ENCODE data around the gene CDC34. TPM values are rescaled to one million over a fixed set of nuclear protein-coding genes. Genes with fewer than 3 reads are reported as not detected.

CDC34 gene
- total and polyA plus RNA-seq, 9 of the 15 experiments (the other 6 are each of a cell fraction or from before 2014, with no cell fraction given) = 0.80 to 203 (median 65.5) TPM

GRCh38 chr19:574658-575526 is 43.3 kb downstream of the CDC34 start (continued):
- TF ChIP-seq ZNF609 (CRISPR knock-in tag; IDR thresholded peaks at IDR 0.05; ENCODE audit: borderline replicate concordance) (no peak), CBFB (CRISPR knock-in tag; IDR thresholded peaks at IDR 0.05) (peak; percentile 87), KLF1 (tag; IDR thresholded peaks at IDR 0.05) (no peak), CUX1 (CRISPR knock-in tag; IDR thresholded peaks at IDR 0.05) (peak; percentile 70; the same call in 1 of the 2 replicates), ZNF121 (CRISPR knock-in tag; conservative IDR thresholded peaks at IDR 0.05) (0 out of 2 replicates have a peak, but pooled peaks have one; percentile 23), TSC22D4 (tag; IDR thresholded peaks at IDR 0.05) (no peak), ZNF584 (CRISPR knock-in tag; IDR thresholded peaks at IDR 0.05; ENCODE audit: low read depth) (peak; percentile 50; the same call in 1 of the 2 replicates), HINFP (tag; conservative IDR thresholded peaks at IDR 0.05; ENCODE audit: low read depth) (no peak), TRIM28 (IDR thresholded peaks at IDR 0.05) (0 out of 2 replicates have a peak, but pooled peaks have one; percentile 54), SRSF1 (IDR thresholded peaks at IDR 0.05; ENCODE audit: low read depth, low read length) (no peak), ZNF239 (CRISPR knock-in tag; IDR thresholded peaks at IDR 0.05) (0 out of 2 replicates have a peak, but pooled peaks have one; percentile 15), POLR2H (tag; IDR thresholded peaks at IDR 0.05; ENCODE audit: low read depth) (no peak), ZNF316 (IDR thresholded peaks at IDR 0.05) (no peak), POLR3G (IDR thresholded peaks at IDR 0.05; ENCODE audit: extremely low read depth, insufficient read length, insufficient replicate concordance) (no peak), ZNF717 (CRISPR knock-in tag; IDR thresholded peaks at IDR 0.05) (no peak)

Measured in K562 (cell line).